GM12878 (cell line): ENCODE results near the gene TEX2. TPM values are rescaled to one million over a fixed set of nuclear protein-coding genes. Genes with fewer than 3 reads are reported as not detected.

Experiments used
- ATAC-seq: fragments of 200-7000 bp; cut with Tn5 transposase; 3 replicates; pipeline ENCODE4 v1.9.1; 2020; ENCODE audit warnings: mild to moderate bottlenecking, moderate library complexity
- BruUV-seq: library from RNA; stranded (reverse); fragments of 400-500 nt; replicated peaks from 2 replicates; lab custom pipeline; 2021; lab: Mats Ljungman, UMichigan
- CTCF ChIA-PET: fragments of 300-600 bp; sonication (Branson Sonifier 250); formaldehyde crosslinking; extraction: SDS; loops from one replicate; lab custom pipeline; 2021; ENCODE audit warnings: inconsistent platforms; lab: Yijun Ruan, JAX
- POLR2A ChIA-PET: fragments of 350-600 bp; formaldehyde crosslinking; extraction: SDS; loops from one replicate; lab custom pipeline; 2021; ENCODE audit warnings: inconsistent platforms; lab: Charles Lee
- RAD21 ChIA-PET: fragments of 300-600 bp; sonication (Branson Sonifier 250); formaldehyde crosslinking; loops from one replicate; lab custom pipeline; 2023; ENCODE audit warnings: antibody characterized with exemption; ENCODE audit not compliant: unreplicated experiment; lab: Charles Lee
- SMC1A ChIA-PET: fragments of 300-600 bp; sonication (Branson Sonifier 250); formaldehyde crosslinking; loops from one replicate; lab custom pipeline; 2023; ENCODE audit not compliant: unreplicated experiment, uncharacterized antibody; lab: Charles Lee
- DNase-seq: peaks from one replicate; pipeline ENCODE4 v3.0.0-alpha.2; 2011; ENCODE audit warnings: low read depth, low spot score
- FAIRE-seq: peaks from 3 replicates; lab custom pipeline; 2011; peaks lifted over from hg19 to GRCh38; lab: Jason Lieb, UNC
- H2AFZ ChIP-seq: 2 replicates; pipeline ENCODE4 v1.6.0; 2011; ENCODE audit warnings: low read depth, low read length, control low read depth; ENCODE audit not compliant: control insufficient read depth
- H3K27ac ChIP-seq: 2 replicates; pipeline ENCODE4 v1.5.1; 2011; ENCODE audit warnings: control low read depth; ENCODE audit not compliant: control insufficient read depth, insufficient read depth
- H3K27me3 ChIP-seq, 2 experiments: replicated peaks in 1 of 2; 2 replicates each; pipeline versions ENCODE4 v1.6.0 to v1.6.1; 2011; ENCODE audit warnings: low read length in 1 of 2; ENCODE audit not compliant: control insufficient read depth in 2 of 2, insufficient read depth in 2 of 2
- H3K36me3 ChIP-seq, 2 experiments: 2 replicates each; pipeline ENCODE4 v1.5.1; 2011; ENCODE audit warnings: low read length in 1 of 2; ENCODE audit not compliant: control insufficient read depth in 2 of 2, insufficient read depth in 2 of 2
- H3K4me1 ChIP-seq: 2 replicates; pipeline ENCODE4 v1.6.1; 2011; ENCODE audit warnings: mild to moderate bottlenecking, low read length, moderate library complexity, mixed read lengths; ENCODE audit not compliant: control insufficient read depth, insufficient read depth
- H3K4me2 ChIP-seq: 2 replicates; pipeline ENCODE4 v1.6.0; 2011; ENCODE audit warnings: control low read depth; ENCODE audit not compliant: control insufficient read depth, insufficient read depth
- H3K4me3 ChIP-seq: fragments of 200-600 bp; sonication (generic); 2 replicates; pipeline ENCODE4 v1.5.1; 2016
- H3K79me2 ChIP-seq: 2 replicates; pipeline ENCODE4 v1.6.0; 2011; ENCODE audit warnings: low read length; ENCODE audit not compliant: control insufficient read depth, insufficient read depth
- H3K9ac ChIP-seq: 2 replicates; pipeline ENCODE4 v1.8.0; 2011; ENCODE audit warnings: low read length, control low read depth, mixed read lengths; ENCODE audit not compliant: control insufficient read depth, insufficient read depth
- H3K9me3 ChIP-seq: replicated peaks from 3 replicates; pipeline ENCODE4 v1.5.1; 2011; ENCODE audit warnings: mild to moderate bottlenecking, low read length; ENCODE audit not compliant: control insufficient read depth, insufficient read depth
- H4K20me1 ChIP-seq: 2 replicates; pipeline ENCODE4 v1.6.0; 2011; ENCODE audit not compliant: control insufficient read depth, insufficient read depth
- ATF2 ChIP-seq: IDR thresholded peaks from 2 replicates; pipeline ENCODE4 v1.6.1; 2012; ENCODE audit warnings: low read length, inconsistent platforms
- BHLHE40 ChIP-seq, 2 experiments: fragments of 450-650 bp in 1 of 2; IDR thresholded peaks; 2 replicates each; pipeline ENCODE4 v1.6.1; 2011 to 2017; ENCODE audit warnings: low read depth in 2 of 2, borderline replicate concordance in 1 of 2, improper control_type of control experiment in 1 of 2, low read length in 1 of 2, mild to moderate bottlenecking in 1 of 2
- CBX5 ChIP-seq: sonication (generic); IDR thresholded peaks from 2 replicates; pipeline ENCODE4 v1.6.1; 2016; ENCODE audit warnings: low read depth, moderate library complexity, mild to moderate bottlenecking, inconsistent platforms
- HDAC2 ChIP-seq: fragments of 200-600 bp; sonication (generic); IDR thresholded peaks from 2 replicates; pipeline ENCODE4 v1.6.1; 2017
- IKZF1 ChIP-seq: fragments of 450-650 bp; conservative IDR thresholded peaks from 2 replicates; pipeline ENCODE4 v1.6.1; 2017; ENCODE audit warnings: antibody characterized with exemption, mild to moderate bottlenecking
- MAX ChIP-seq: IDR thresholded peaks from 2 replicates; pipeline ENCODE4 v1.6.1; 2012; ENCODE audit warnings: low read depth, low read length, improper control_type of control experiment
- MEF2A ChIP-seq: IDR thresholded peaks from 2 replicates; pipeline ENCODE4 v1.6.1; 2011; ENCODE audit warnings: low read depth, mild to moderate bottlenecking, low read length, moderate library complexity; ENCODE audit not compliant: insufficient read depth
- MXI1 ChIP-seq: fragments of 150-350 bp; IDR thresholded peaks from 2 replicates; pipeline ENCODE4 v1.6.1; 2011; ENCODE audit warnings: low read depth, mild to moderate bottlenecking, inconsistent platforms, low read length, improper control_type of control experiment
- NR2C2 ChIP-seq: IDR thresholded peaks from 2 replicates; pipeline ENCODE4 v1.6.1; 2011; ENCODE audit warnings: borderline replicate concordance, low read depth; ENCODE audit not compliant: control insufficient read depth, insufficient read length
- SIN3A ChIP-seq: IDR thresholded peaks from 2 replicates; pipeline ENCODE4 v1.6.1; 2012; ENCODE audit warnings: low read depth, low read length, improper control_type of control experiment
- SIX5 ChIP-seq: IDR thresholded peaks from 2 replicates; pipeline ENCODE4 v1.6.1; 2011; ENCODE audit warnings: mild to moderate bottlenecking, low read depth, low read length, moderate library complexity; ENCODE audit not compliant: severe bottlenecking
- TCF3 ChIP-seq: IDR thresholded peaks from 2 replicates; pipeline ENCODE4 v1.6.1; 2012; ENCODE audit warnings: low read depth, mild to moderate bottlenecking, low read length, borderline replicate concordance; ENCODE audit not compliant: insufficient read depth
- WGBS: methylation state at CpG from one replicate; pipeline ENCODE4 v1.1.6; 2016; ENCODE audit warnings: low lambda C conversion rate; ENCODE audit not compliant: insufficient replicate concordance, insufficient coverage; ENCODE audit errors: missing lambda C conversion rate; 5-methylcytosine and 5-hydroxymethylcytosine counted together
- in situ Hi-C: fragments of 300-500 bp; cut with MboI; formaldehyde crosslinking; loops from 9 replicates; pipeline ENCODE4 v1.14.3; 2018; ENCODE audit warnings: mixed read lengths
- intact Hi-C: fragments of 100-400 bp; cut with micrococcal nuclease; formaldehyde crosslinking; loops from one replicate; pipeline ENCODE4 v1.14.2; 2022; ENCODE audit not compliant: unreplicated experiment
- polyA plus RNA-seq, 11 experiments: library from polyadenylated mRNA; depleted of rRNA in 4 of 11; unstranded in 6 of 11; stranded (reverse) in 5 of 11; fragments of >200 nt; fragmentation: Nextera tagmentation in 4 of 11; fragmentation: Illumina TruSeq in 1 of 11; extraction: Ambion mirVana in 4 of 11; extraction: Trizol in 1 of 11; gene quantifications; 1 replicate in 1 of 11; 2 replicates in 10 of 11; pipeline versions ENCODE4 v1.2.1 to v1.2.3, GENCODE V29; 2011 to 2016; ENCODE audit warnings: inconsistent platforms in 2 of 11, missing spikeins in 2 of 11, low read depth in 1 of 11
- total RNA-seq, 4 experiments: library from RNA; depleted of rRNA in 3 of 4; stranded (reverse); fragments of >200 nt in 3 of 4; fragmentation: Illumina TruSeq in 1 of 4; extraction: Trizol in 1 of 4; gene quantifications; 2 replicates each; pipeline versions ENCODE4 v1.2.1 to v1.2.3, GENCODE V29; 2013 to 2021
- TF ChIP-seq, protein P1 (sequence below): fragments of 450-650 bp; IDR thresholded peaks from 2 replicates; pipeline ENCODE4 v1.6.1; 2016; ENCODE audit warnings: mild to moderate bottlenecking

TEX2 gene
- total and polyA plus RNA-seq, 10 of the 15 experiments (the other 5 are each of a cell fraction or from before 2014, with no cell fraction given) = 3.8 to 19.9 (median 15.8) TPM

GRCh38 chr17:64259426-64259825, 3.6 kb downstream of the TEX2 start:
- Histone ChIP-seq H3K9ac (no peak overlapping the region), H3K4me2 (no peak overlapping the region), H2AFZ (no peak overlapping the region), H3K79me2 (peaks cover 17% of the 10 kb centered on the region), H3K4me3 (no peak overlapping the region), H3K36me3 (no peaks in the 10 kb centered on the region), H3K27ac (no peak overlapping the region), H4K20me1 (no peaks in the 10 kb centered on the region), H3K27me3 (no peaks in the 10 kb centered on the region), H3K9me3 (no peaks in the 10 kb centered on the region), H3K4me1 (peaks cover 6% of the 10 kb centered on the region; the same call in 1 of the 2 replicates)
- in situ Hi-C loops (no loop called here), intact Hi-C loops (no loop called here)
- SMC1A ChIA-PET = no interaction called here
- CTCF ChIA-PET = interaction anchor here (0.5 to 1.3 kb wide), 3 partner anchors 21 to 497 kb away, joined by 3 read pairs; no protein-coding TSS in a partner anchor
- RAD21 ChIA-PET = no interaction called here
- WGBS = 79% methylated on average over 3 of the region's 3 CpGs
- no peak for ATAC-seq
- POLR2A ChIA-PET = interaction anchor here (0.6 to 0.8 kb wide), 2 partner anchors 41 to 114 kb away, joined by 3 read pairs; no protein-coding TSS in a partner anchor
- TF ChIP-seq NR2C2 = no peak
- TF ChIP-seq, protein P1, sequence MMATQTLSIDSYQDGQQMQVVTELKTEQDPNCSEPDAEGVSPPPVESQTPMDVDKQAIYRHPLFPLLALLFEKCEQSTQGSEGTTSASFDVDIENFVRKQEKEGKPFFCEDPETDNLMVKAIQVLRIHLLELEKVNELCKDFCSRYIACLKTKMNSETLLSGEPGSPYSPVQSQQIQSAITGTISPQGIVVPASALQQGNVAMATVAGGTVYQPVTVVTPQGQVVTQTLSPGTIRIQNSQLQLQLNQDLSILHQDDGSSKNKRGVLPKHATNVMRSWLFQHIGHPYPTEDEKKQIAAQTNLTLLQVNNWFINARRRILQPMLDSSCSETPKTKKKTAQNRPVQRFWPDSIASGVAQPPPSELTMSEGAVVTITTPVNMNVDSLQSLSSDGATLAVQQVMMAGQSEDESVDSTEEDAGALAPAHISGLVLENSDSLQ = no peak
- TF ChIP-seq IKZF1 = no peak
- TF ChIP-seq TCF3 = no peak
- TF ChIP-seq SIX5 = no peak
- no peak for TF ChIP-seq ATF2
- no peak for TF ChIP-seq BHLHE40 (IDR thresholded peaks at IDR 0.05; ENCODE audit: borderline replicate concordance in 1 of 2, low read depth in 2 of 2, low read length in 1 of 2)
- TF ChIP-seq CBX5 = no peak
- TF ChIP-seq MXI1 = no peak
- no peak for TF ChIP-seq MEF2A
- no peak for TF ChIP-seq HDAC2
- no peak for TF ChIP-seq MAX
- TF ChIP-seq SIN3A = no peak
- no peak for DNase-seq
- no TSS peak for BruUV-seq
- FAIRE-seq = no peak
